ENCODE data around the gene KRT72.

KRT72 gene

DNA sequence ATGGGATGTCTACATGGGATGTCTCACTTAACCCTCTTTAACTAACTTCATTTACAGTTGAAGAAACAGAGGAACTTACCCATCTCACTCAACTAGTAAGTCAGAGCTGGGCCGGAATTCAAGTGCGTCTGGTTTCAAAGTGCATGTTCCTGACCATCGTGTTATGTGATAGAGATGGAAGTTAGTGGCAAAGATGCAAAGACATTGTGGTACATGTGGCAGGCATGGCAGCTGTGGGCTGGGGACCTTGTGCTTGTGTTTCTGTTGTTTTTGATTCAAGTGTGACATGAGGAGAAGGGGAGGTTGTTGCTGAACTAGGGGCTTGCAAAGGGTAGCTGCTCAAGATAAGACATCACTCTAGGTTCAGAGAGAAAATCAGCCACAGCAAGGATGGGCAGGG lies 25.3 kb downstream of the KRT72 start:
- Histone ChIP-seq H3K27me3 (ENCODE audit: low read length) (no peaks in the 10 kb centered on the region), H4K20me1 (ENCODE audit: low read depth, low read length) (no peaks in the 10 kb centered on the region), H3K9me3 (ENCODE audit: insufficient read depth, low read length) (no peaks in the 10 kb centered on the region), H3K9ac (ENCODE audit: low read length) (no peak overlapping the region), H2AFZ (ENCODE audit: low read depth, low read length, severe bottlenecking) (no peak overlapping the region), H3F3A (ENCODE audit: insufficient read depth) (no peaks in the 10 kb centered on the region), H3K27ac (ENCODE audit: low read depth, low read length) (no peak overlapping the region), H3K36me3 (ENCODE audit: low read length) (no peaks in the 10 kb centered on the region), H3K4me3 (ENCODE audit: insufficient read depth, low read length, poor library complexity, severe bottlenecking) (no peak overlapping the region), H3K79me2 (ENCODE audit: insufficient read depth, low read length) (no peaks in the 10 kb centered on the region), H3K4me2 (ENCODE audit: low read depth, low read length, poor library complexity, severe bottlenecking) (no peak overlapping the region), H3K9me2 (replicated peaks; ENCODE audit: insufficient read depth, low read length) (no peaks in the 10 kb centered on the region)
- no peak for TF ChIP-seq EZH2phosphoT487 (conservative IDR thresholded peaks at IDR 0.05; ENCODE audit: low read length)
- TF ChIP-seq, protein P1, sequence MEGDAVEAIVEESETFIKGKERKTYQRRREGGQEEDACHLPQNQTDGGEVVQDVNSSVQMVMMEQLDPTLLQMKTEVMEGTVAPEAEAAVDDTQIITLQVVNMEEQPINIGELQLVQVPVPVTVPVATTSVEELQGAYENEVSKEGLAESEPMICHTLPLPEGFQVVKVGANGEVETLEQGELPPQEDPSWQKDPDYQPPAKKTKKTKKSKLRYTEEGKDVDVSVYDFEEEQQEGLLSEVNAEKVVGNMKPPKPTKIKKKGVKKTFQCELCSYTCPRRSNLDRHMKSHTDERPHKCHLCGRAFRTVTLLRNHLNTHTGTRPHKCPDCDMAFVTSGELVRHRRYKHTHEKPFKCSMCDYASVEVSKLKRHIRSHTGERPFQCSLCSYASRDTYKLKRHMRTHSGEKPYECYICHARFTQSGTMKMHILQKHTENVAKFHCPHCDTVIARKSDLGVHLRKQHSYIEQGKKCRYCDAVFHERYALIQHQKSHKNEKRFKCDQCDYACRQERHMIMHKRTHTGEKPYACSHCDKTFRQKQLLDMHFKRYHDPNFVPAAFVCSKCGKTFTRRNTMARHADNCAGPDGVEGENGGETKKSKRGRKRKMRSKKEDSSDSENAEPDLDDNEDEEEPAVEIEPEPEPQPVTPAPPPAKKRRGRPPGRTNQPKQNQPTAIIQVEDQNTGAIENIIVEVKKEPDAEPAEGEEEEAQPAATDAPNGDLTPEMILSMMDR (IDR thresholded peaks at IDR 0.05; ENCODE audit: insufficient read depth, low read length, poor library complexity, severe bottlenecking) = no peak

DNA sequence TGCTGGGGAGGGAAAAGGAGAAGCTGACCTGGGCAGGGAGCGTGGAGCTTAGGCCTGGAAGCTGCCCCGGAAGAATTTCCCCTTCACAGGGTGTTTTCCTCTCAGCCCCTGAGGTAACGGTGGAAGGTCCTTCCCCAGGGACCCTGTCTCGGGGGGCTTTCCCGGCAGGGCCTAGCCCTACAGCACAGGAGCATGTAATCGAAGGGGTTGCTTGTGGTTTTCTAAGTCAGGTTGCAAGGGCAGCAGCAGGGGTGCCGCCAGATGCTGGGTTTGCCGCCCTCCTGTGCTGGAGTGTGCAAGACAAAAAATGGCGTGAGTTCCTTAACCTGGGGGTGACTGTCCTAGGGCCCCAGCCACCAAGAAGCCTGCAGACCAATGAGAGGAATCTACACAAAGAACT lies 26.0 kb downstream of the KRT72 start:
- H3K27ac ChIP-seq (ENCODE audit: low read depth, low read length) = no peak overlapping the region
- H3F3A ChIP-seq (ENCODE audit: insufficient read depth) = no peaks in the 10 kb centered on the region
- H3K9ac ChIP-seq (ENCODE audit: low read length) = no peak overlapping the region
- H3K9me3 ChIP-seq (ENCODE audit: insufficient read depth, low read length) = no peaks in the 10 kb centered on the region
- H4K20me1 ChIP-seq (ENCODE audit: low read depth, low read length) = no peaks in the 10 kb centered on the region
- H2AFZ ChIP-seq (ENCODE audit: low read depth, low read length, severe bottlenecking) = no peak overlapping the region
- no peaks in the 10 kb centered on the region for H3K9me2 ChIP-seq (replicated peaks; ENCODE audit: insufficient read depth, low read length)
- H3K36me3 ChIP-seq (ENCODE audit: low read length) = no peaks in the 10 kb centered on the region
- no peak overlapping the region for H3K4me2 ChIP-seq (ENCODE audit: low read depth, low read length, poor library complexity, severe bottlenecking)
- no peaks in the 10 kb centered on the region for H3K79me2 ChIP-seq (ENCODE audit: insufficient read depth, low read length)
- no peaks in the 10 kb centered on the region for H3K27me3 ChIP-seq (ENCODE audit: low read length)
- H3K4me3 ChIP-seq (ENCODE audit: insufficient read depth, low read length, poor library complexity, severe bottlenecking) = no peak overlapping the region
- TF ChIP-seq EZH2phosphoT487 (conservative IDR thresholded peaks at IDR 0.05; ENCODE audit: low read length) = no peak
- TF ChIP-seq, protein P1 (IDR thresholded peaks at IDR 0.05; ENCODE audit: insufficient read depth, low read length, poor library complexity, severe bottlenecking) = no peak

DNA sequence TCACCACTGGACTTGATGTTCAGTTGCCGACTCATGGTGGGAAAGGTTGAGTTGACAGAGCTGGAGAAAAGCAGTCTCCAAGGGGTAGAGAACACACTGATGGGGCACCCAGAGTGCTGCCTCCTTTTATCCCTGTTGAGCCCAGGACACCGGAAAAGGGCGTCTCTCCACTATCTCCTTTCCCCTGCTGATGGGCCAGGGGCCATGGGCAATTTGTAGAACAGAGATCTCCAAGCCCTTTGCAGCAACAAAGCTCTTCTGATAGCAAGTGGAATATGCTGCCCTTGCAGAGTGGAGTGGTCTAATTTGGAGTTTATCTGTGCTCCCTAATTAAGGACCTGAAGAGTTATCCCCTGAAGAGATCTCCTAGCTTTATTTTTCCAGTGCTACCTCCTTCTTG lies 27.5 kb downstream of the KRT72 start, which contains the start of gene KRT74:
KRT74 (minus strand) TSS at position 101 of the 400 bp plus-strand sequence; CDS start at position 35, 66 bp downstream.
- Histone ChIP-seq H3K4me2 (ENCODE audit: low read depth, low read length, poor library complexity, severe bottlenecking) (no peak within 1 kb of the TSS), H3K36me3 (ENCODE audit: low read length) (no peaks in the 10 kb centered on the region), H3K27me3 (ENCODE audit: low read length) (no peaks in the 10 kb centered on the region), H3K9me3 (ENCODE audit: insufficient read depth, low read length) (no peaks in the 10 kb centered on the region), H3K79me2 (ENCODE audit: insufficient read depth, low read length) (no peaks in the 10 kb centered on the region), H3K27ac (ENCODE audit: low read depth, low read length) (no peak within 1 kb of the TSS), H2AFZ (ENCODE audit: low read depth, low read length, severe bottlenecking) (no peak within 1 kb of the TSS), H4K20me1 (ENCODE audit: low read depth, low read length) (no peaks in the 10 kb centered on the region), H3K9me2 (replicated peaks; ENCODE audit: insufficient read depth, low read length) (no peaks in the 10 kb centered on the region), H3K9ac (ENCODE audit: low read length) (no peak within 1 kb of the TSS), H3F3A (ENCODE audit: insufficient read depth) (no peaks in the 10 kb centered on the region), H3K4me3 (ENCODE audit: insufficient read depth, low read length, poor library complexity, severe bottlenecking) (no peak within 1 kb of the TSS)
- TF ChIP-seq EZH2phosphoT487 (conservative IDR thresholded peaks at IDR 0.05; ENCODE audit: low read length) = no peak
- TF ChIP-seq, protein P1 (IDR thresholded peaks at IDR 0.05; ENCODE audit: insufficient read depth, low read length, poor library complexity, severe bottlenecking) = no peak
